Stimulated activated CD4-positive, alpha-beta T cell treated with anti-CD3 and anti-CD28 coated beads, Interleukin-12 subunit alpha, Interleukin-12 subunit beta, amount 100 ng/mL, for 4 hours (primary cell): ENCODE measurements around the gene SLC38A8.

Experiments used
- DNase-seq: peaks from one replicate; pipeline ENCODE4 v3.0.0-alpha.2; 2020

The SLC38A8 gene

DNA sequence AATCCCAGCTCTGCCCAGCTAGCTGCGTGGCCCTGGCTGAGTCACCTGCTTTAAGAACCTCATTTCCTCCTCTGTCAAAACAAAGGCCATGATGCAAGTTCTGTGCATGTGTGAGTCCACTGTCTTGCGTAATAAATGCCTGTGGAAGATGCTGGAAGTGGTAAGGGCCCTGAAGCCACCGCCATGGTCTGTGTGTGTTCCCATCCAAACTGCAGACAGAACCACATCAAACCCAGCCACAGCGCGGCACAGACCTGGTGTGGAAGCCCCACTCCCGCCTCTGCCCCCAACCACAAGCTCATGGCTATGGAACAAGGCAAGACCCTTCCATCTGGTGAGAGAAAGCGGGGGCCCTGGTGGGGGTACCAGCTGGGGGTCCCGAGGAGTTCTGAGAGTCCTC is 48.5 kb downstream of the SLC38A8 start:
- no peak for DNase-seq

GRCh38 chr16:83992624-83993023 is 50.0 kb downstream of the SLC38A8 start:
- DNase-seq, result no peak

- DNase-seq, result no peak
Measured at GRCh38 chr16:83990492-83990891, 52.1 kb downstream of the SLC38A8 start.

- no peak for DNase-seq
Measured at GRCh38 chr16:83989300-83989699, 53.3 kb downstream of the SLC38A8 start.

- DNase-seq, result no peak
Measured at GRCh38 chr16:83983491-83983890, 59.1 kb downstream of the SLC38A8 start.

- DNase-seq, result no peak
Measured at GRCh38 chr16:83981799-83982198, 60.8 kb downstream of the SLC38A8 start.

DNA sequence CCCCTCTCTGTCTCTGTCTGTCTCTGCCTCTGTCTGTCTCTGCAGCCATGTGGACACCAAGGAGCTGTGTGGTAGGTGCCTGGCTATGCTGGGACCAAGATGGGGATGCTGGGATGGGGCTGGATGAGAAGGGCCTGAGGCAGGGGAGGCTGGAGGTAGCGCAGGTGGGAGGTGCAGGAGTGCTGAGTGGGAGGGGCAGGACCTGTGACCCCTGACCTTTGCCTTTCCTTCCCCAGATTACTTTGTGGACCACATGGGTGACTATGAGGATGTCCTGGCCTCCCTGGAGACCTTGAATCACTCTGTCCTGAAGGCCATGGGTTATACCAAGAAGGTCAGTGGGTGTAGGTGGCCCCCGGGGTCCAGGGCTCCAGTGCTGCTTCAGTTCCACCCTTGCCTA is 61.8 kb downstream of the SLC38A8 start:
- no peak for DNase-seq

DNA sequence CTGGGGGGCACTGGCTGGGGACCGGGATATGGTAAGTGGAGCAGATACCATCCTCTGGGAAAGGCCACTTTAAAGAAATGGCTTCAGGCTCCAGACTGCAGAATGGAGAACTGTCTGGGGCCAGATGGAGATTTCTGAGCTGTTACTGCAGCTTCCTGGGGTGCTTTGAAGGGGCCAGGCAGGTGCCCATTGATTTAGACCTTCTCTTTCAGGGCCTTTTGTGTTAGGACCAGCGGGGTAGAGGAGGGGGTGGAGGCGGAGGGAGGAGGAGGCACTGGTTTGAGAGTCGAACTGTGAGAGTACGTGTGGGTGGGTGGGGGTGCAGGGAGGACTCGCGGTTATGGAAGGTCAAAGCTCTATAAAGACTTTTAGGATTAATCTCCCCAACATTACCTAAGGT is 63.2 kb downstream of the SLC38A8 start:
- DNase-seq, result no peak

DNA sequence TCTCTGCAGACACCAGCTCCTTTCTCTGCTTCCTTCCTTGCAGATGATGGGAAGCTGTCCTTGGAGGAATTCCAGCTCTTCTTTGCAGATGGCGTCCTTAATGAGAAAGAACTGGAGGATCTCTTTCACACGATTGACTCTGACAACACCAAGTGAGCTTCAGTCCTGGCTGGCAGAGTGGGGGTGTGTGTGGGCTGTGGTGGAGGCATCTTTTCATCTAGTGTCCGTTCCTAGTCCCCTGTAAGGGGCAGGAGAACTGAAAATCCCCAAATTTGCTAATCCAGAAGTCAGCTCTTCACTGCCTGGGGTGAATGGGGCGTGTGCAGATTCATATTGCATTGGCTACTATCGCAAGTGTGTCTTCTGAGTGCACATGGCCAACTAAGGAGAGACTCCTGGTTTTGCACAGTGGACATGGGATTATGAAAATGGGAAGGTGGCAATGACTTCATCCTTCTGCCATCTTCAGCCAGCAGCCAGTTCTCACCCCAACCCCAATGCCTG is 64.1 kb downstream of the SLC38A8 start:
- DNase-seq, result no peak

DNA sequence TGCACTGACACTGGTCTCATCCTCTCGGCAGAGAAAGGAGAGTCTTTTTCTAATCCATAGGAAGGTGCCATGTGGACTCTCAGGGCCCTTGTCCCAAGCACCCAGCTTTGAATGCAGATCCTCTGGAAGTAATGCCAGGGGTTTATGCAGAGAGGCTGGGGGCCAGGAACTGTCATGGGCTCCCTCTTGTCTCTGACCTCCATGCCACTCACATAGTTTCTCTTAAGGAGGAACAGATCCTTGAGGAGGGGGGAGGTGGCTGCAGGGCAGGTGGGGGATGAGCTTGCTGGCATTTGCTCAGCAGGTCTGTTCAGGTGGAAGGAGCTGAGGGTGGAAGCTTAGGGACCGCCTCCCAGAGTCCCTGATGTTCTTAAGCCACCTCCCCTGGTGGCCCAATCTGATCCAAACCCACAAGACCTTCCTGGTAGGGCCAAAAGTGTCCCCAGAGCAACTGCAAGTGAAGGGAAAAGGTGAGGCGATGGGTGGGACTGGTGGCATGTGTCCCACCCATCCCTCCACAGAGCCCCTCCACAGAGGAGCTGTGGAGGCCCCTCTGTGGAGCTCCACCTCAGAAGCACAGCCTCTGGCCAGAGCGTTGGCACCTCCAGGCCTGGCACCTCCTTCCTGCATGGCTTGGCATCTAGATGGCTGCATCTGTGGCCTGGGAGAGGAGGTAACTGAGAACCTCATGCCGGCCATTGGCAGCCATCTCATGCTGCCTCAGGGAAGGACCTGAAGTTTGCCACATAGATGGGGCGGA is 65.4 kb downstream of the SLC38A8 start:
- DNase-seq, result no peak

DNA sequence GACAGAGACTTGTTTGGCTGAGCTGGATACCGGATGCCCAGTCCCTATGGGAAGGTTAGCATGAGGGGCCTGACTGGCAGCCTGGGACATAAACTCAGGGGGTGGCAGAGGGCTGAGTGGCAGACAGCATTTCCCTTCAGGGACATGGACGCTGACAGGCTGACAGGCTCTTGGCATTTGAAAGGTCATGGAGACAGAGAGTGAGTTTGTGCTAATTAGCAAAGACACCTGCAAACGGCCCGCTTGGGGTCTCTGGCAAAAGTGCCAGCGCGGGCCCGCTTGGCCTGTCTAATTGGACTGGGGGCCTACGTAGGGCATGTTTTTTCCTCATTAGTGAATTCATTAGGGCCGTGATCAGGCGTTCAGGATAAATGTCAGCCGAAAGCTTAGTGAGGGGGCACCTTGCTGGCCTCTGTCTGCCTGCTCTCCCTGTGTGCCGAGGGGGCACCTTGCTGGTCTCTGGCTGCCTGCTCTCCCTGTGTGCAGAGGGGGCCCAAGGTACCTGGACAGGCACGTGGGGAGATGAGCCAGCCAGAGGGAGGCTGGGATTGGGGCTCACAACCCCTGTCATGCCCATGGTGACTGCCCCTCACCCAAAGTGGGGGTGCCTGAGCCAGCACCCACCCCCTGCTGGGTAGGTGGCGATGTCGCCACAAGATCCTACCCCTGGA is 66.9 kb downstream of the SLC38A8 start:
- DNase-seq, result no peak

GRCh38 chr16:83974475-83974874 is 68.1 kb downstream of the SLC38A8 start:
- DNase-seq, result no peak

DNA sequence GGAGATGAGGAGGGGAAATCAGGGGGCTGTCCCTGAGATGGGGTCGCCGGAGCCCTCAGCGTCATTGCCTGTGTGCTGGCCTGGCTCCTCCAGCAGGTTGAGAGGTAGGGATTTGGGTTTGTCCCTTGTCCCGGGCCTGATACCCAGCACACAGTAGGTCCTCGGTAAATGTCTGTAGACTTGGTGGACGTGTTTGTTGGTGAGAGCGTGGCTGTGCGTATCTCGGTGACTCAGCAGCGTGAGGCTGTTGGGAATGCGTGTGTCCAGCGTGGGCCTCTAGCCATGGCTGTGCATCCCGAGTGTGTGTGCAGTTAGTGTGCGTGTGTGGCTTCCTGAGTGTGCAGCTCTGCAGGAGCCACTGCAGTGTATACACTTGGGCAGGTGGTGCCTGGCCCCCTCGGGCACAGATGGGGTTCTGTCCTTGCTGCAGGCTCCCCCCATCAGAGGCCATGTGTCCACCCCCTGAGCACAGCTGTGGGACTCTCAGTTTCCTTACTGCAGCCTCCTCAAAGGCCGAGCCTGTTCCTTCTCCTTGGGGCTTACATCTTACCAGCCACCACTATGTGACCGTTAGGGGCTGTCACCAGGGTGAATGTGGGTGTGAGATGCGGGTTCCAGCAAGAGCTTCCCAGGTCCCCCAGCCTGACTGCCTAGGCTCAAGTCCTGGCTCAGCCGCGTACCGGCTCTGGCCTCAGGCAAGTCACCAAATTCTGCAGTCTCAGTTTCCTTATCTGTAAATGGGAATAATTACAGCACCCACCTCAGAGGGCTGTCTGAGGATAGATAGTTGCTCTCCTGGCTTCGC is 68.8 kb downstream of the SLC38A8 start:
- DNase-seq, result no peak

DNA sequence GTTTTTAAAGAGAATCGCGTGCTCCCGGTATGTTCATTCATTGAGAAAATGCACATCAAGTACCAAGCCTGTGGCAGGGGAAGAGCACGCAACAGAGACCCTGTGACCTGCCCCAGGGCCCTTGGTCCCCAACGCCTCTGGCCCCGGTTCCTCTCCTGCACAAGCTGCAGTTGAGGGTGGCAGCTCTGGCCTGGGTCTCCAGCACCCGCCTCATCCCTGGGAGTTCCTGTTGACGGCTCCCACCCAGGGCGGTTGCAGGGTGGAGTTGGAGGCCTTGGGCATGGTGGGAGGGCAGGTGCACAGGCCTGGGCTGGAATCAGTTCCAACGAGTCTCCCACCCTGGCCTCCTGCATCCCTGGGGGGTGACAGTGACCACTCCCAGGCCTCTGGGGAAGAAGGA is 69.5 kb downstream of the SLC38A8 start:
- DNase-seq, result no peak

DNA sequence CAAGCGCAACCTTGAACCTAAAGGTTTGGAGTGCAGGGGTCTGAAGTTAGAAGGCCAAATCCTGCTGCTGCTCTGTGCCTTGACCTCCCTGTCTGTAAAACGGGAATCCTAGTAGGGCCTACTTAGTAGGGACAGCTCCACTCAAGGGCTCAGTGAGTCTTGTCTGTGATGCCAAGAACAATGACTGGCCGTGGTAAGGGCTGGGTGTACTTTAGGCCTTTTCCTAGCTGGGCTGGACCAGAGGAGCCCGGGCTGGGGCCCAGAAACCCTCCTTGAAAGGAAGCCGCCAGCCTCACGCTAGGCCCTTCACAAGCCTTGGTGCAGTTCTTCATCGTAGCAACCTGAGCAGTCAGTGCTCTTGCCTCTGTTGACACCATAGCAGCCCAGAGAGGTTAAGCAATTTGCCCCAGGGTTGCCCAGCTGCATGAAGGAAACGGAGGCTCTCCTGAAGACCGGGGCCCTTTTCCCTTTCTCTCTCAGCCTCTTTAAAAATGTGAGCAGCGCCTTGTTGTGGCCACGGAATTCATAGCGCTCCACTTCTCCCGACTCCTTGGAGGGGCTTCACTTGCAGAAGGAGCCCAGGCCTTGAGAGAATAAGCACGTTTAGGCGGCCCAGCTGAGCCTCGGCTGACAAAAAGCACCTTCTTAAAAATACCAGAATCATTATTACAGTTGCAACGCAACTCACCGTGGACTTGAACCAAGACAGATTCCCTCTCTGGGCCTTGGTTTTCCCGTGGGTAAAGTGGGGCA is 70.2 kb downstream of the SLC38A8 start:
- DNase-seq, result no peak

DNA sequence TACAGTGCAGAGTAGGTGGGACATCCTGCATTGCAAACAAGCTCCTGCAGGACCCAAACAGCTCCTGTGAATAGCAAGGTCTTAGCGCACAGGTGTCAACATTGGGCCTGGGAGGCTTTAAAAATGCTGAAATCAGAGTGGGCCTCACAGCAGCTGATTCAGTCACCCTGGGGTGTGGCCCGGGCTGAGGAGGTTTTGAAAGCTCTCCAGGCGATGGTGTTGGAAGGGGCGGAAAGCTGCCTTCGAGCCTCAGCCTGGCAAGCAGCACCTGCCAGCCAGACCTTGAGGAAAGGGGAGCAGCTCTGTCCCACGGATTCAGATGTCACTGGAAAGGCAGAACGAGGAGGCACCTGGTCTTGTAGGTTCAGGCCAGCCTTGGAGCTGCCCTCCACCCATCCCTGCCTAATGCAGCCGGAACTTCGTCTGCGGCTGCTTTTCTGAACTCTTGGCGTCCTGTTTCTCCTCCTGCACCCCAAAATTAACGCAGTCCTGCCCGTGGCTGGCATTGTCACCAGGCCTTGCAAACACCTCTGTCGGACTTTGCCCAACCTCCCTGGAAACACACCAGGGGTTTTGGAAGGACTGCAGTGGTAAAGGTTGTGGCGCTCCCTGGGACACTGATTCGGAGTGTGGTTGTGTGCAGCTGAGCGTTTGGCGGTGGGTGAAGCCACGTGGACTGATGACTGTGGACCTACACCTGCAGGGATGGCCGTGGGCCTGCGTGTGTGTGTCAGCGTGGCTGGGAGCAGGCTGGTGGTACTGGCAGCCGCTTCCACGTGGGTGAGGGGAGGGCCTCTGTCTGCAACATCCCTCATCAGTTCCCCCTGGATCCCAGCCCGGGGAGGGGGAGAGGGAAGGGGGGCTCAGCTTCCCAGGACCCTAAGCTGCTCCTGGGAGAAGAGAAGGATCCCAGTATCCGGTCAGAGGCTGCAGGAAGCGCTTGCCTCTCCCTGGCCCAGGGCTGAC is 71.1 kb downstream of the SLC38A8 start:
- DNase-seq, result no peak

GRCh38 chr16:83970430-83970815 is 72.2 kb downstream of the SLC38A8 start:
- no peak for DNase-seq

DNA sequence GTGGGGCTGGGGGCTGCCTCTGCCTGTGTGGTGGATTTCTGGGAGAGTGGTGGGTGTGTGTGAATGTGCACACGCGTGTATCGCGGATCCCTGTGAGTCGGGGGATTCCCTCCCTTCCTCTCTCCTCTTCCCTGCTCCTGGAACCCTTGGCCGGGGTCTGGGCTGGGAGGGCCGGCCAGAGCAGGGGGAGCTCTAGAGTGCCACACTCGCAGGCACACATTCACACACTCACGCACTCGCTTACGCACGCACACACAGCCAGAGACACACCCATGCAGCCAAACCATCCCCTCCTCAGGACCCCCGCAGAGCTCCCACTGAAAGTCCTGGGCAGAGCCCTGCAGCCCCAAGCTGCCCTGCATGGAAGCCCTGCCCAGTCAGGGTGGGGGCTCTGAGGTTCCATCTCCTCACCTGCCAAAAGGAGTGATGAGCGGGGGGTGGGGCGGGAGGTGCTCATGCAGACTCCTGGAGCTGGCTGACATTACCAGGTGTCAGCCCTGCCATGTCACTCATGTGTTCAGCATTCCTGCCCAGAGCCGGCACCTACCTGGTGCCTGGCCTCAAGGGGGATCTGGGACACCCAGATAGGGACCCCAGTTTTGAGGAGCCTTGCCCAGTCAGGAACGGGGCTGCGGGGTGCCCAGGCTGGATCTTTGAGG is 72.7 kb downstream of the SLC38A8 start:
- DNase-seq, result no peak

- no peak for DNase-seq
Measured at GRCh38 chr16:83968891-83969649, 73.5 kb downstream of the SLC38A8 start.

- DNase-seq, result no peak
Measured at GRCh38 chr16:83968306-83968851, 74.2 kb downstream of the SLC38A8 start.
